ENCODE results near the gene CALML6.

DNA sequence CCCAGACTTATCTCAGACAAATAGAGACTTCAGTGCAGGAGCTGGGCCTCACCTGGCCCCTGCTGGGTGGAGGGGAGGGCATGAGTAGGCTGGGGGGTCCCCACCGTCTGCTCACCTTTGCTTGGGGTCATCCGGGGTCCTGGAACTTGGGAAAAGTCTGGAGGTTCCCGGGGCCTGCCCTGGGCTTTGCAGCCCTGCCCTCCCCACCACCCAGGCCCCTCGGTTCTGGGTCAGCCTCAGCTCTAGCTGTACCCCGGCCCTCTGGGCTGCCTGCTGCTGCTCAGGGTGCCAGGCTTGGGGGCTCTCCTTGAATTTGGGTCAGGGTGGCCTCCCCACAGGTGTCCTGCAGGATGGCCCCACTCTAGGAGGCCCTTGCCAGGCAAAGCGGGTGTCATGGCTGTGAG lies 6.4 kb downstream of the CALML6 start:
- TF ChIP-seq, protein P1, sequence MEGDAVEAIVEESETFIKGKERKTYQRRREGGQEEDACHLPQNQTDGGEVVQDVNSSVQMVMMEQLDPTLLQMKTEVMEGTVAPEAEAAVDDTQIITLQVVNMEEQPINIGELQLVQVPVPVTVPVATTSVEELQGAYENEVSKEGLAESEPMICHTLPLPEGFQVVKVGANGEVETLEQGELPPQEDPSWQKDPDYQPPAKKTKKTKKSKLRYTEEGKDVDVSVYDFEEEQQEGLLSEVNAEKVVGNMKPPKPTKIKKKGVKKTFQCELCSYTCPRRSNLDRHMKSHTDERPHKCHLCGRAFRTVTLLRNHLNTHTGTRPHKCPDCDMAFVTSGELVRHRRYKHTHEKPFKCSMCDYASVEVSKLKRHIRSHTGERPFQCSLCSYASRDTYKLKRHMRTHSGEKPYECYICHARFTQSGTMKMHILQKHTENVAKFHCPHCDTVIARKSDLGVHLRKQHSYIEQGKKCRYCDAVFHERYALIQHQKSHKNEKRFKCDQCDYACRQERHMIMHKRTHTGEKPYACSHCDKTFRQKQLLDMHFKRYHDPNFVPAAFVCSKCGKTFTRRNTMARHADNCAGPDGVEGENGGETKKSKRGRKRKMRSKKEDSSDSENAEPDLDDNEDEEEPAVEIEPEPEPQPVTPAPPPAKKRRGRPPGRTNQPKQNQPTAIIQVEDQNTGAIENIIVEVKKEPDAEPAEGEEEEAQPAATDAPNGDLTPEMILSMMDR (IDR thresholded peaks at IDR 0.05) = no peak
- TF ChIP-seq POLR2A (IDR thresholded peaks at IDR 0.05) (no peak), POLR2AphosphoS5 (IDR thresholded peaks at IDR 0.05) (no peak)

Data from breast epithelium (tissue), 3 donors.